PFSK-1 (cell line): ENCODE data around the gene STARD13.

Source experiments
- FOXP2 ChIP-seq: optimal IDR thresholded peaks from 2 replicates; pipeline ENCODE3; 2011; ENCODE audit warnings: borderline replicate concordance, control low read depth, inconsistent platforms; ENCODE audit not compliant: insufficient read depth; ENCODE audit errors: extremely low read length, extremely low read depth
- POLR2AphosphoS5 ChIP-seq: IDR thresholded peaks from 2 replicates; pipeline ENCODE4 v1.6.1; 2012; ENCODE audit warnings: low read depth, mild to moderate bottlenecking, control low read depth, low read length, moderate library complexity
- SIN3A ChIP-seq: IDR thresholded peaks from 2 replicates; pipeline ENCODE4 v1.6.1; 2012; ENCODE audit warnings: mild to moderate bottlenecking, low read length, moderate library complexity, borderline replicate concordance; ENCODE audit not compliant: insufficient read depth
- TAF1 ChIP-seq: IDR thresholded peaks from 2 replicates; pipeline ENCODE4 v1.6.1; 2012; ENCODE audit warnings: low read length, control low read depth, borderline replicate concordance; ENCODE audit not compliant: insufficient read depth
- TF ChIP-seq, protein P1 (sequence below), 2 experiments: IDR thresholded peaks; 2 replicates each; pipeline versions ENCODE4 v1.6.1 to v1.8.0; 2011 to 2012; ENCODE audit warnings: low read depth in 2 of 2, low read length in 2 of 2, control low read depth in 1 of 2, inconsistent platforms in 1 of 2, mild to moderate bottlenecking in 1 of 2, moderate library complexity in 1 of 2; ENCODE audit not compliant: insufficient read depth in 1 of 2

STARD13 gene

DNA sequence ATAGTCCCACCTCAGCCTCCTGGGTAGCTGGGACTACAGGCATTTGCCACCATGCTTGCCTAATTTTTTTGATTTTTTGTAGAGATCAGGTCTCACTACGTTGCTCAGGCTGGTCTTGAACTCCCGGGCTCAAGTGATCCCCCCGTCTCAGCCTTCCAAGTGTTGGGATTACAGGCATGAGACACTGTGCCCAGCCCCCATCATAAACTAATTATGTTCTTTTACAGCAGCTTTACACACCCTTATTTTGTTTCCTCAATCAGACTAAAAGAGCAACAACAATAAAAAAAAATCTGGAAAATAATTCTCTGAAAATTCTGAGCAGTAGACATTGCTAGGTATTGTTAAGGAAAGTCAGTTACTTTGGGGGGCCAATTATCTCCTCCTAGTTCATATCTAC lies 35.7 kb downstream of the STARD13 start:
- TF ChIP-seq, protein P1, sequence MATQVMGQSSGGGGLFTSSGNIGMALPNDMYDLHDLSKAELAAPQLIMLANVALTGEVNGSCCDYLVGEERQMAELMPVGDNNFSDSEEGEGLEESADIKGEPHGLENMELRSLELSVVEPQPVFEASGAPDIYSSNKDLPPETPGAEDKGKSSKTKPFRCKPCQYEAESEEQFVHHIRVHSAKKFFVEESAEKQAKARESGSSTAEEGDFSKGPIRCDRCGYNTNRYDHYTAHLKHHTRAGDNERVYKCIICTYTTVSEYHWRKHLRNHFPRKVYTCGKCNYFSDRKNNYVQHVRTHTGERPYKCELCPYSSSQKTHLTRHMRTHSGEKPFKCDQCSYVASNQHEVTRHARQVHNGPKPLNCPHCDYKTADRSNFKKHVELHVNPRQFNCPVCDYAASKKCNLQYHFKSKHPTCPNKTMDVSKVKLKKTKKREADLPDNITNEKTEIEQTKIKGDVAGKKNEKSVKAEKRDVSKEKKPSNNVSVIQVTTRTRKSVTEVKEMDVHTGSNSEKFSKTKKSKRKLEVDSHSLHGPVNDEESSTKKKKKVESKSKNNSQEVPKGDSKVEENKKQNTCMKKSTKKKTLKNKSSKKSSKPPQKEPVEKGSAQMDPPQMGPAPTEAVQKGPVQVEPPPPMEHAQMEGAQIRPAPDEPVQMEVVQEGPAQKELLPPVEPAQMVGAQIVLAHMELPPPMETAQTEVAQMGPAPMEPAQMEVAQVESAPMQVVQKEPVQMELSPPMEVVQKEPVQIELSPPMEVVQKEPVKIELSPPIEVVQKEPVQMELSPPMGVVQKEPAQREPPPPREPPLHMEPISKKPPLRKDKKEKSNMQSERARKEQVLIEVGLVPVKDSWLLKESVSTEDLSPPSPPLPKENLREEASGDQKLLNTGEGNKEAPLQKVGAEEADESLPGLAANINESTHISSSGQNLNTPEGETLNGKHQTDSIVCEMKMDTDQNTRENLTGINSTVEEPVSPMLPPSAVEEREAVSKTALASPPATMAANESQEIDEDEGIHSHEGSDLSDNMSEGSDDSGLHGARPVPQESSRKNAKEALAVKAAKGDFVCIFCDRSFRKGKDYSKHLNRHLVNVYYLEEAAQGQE (IDR thresholded peaks at IDR 0.05; ENCODE audit: insufficient read depth in 1 of 2, low read depth in 2 of 2, low read length in 2 of 2) = no peak
- TF ChIP-seq TAF1 (no peak), SIN3A (no peak), FOXP2 (no peak), POLR2AphosphoS5 (no peak)

DNA sequence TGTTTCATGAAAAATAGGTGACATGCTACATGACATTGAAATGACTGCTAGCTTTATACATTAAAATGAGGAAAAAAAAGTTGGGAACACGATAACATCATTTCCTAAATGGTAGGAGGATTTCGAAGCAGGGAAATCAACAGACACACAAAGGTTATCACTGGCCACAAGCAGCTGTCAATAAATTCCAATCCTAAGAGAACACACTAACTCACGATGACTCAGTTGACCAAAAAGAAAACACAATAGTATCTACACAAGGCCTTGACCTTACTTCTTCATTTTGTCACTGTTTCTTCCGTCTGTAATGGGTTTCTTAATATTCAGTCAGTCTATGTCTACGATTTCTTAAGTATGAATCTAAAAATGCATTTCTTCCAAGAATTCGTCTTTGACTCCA lies 36.5 kb downstream of the STARD13 start:
- TF ChIP-seq TAF1 (no peak), POLR2AphosphoS5 (no peak), FOXP2 (no peak), SIN3A (no peak)

DNA sequence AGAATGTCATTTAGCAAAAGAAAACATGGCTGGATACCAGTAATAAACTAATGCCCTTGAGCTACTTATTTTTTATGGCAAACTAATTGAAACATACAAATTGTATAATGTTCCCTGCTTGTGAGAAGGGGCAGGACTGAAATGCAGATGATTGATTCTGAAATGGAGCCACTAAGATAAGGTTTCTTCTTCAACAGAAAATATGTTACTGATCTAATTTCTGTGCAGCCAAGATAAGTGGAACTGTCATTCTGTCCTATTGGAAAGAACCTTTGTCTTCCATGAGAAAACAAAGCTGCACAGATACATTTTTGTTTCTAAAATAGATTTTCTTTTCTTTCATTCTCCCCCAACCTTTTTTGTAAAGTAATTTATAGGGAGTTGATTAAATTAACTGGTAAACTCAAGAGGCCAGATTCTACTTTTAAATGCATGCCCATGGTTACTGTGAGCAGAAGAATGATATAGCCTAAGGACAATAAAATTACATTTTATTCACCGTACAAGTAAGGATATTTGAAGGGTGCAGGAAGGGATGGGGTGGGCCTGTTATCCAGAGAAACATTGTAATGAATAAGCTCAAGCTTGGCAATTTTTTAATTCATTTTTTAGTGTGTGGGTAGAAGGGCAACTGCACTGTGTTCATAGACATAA lies 39.9 kb downstream of the STARD13 start:
- no peak for TF ChIP-seq TAF1

DNA sequence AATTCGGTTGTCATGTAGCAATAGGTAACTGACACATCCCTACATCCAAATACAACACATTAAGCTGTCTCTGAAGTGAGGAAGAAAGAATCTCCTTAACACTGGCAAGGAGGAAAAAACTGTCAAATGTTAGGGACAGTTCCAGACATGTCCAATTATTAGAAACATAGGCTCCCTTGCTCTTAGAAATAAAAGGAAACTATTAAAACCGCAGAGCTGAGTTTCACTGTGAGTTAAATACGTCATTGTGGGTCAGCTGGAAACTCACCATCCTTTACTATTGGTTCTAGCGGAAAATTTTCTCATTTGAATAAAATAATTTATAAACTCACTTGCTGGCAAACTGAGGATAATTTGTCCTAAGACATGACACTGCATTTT lies 40.7 kb downstream of the STARD13 start:
- TF ChIP-seq TAF1 = no peak
- TF ChIP-seq, protein P1 (IDR thresholded peaks at IDR 0.05; ENCODE audit: insufficient read depth in 1 of 2, low read depth in 2 of 2, low read length in 2 of 2) = no peak
- no peak for TF ChIP-seq POLR2AphosphoS5
- no peak for TF ChIP-seq SIN3A
- TF ChIP-seq FOXP2 = no peak

DNA sequence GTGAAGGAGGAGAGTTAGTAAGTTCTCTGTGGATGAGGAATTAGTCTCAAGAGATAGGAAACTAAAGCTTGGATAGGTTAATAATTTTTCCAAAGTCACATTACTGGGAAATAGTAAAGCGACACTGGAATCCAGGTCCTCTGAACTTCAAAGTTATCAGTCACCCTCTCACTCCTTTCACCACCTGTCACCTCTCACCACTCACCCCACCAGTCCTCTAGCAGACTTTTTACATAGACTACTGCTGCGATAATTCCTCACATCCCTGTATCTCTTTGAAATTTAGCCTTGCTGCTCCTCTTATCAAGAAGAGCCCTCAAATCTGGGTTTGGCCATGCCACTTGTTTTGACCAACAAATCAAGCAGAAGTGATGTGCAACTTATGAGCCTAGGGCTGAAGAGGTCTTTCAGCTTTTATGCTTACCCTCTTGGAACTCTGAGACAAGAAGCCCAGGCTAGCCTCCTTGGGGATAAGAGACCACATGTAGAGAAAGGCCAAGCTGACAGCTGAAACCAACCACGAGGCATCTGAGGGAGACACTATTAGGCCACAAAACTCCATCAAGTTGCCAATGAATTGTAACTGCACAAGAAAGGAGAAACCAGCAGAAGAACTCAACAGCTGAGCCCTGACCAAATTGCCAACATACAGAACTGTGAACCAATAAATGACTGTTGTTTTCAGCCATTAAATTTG lies 41.2 kb downstream of the STARD13 start:
- TF ChIP-seq, protein P1 (IDR thresholded peaks at IDR 0.05; ENCODE audit: insufficient read depth in 1 of 2, low read depth in 2 of 2, low read length in 2 of 2) = no peak
- TF ChIP-seq TAF1 (no peak), SIN3A (no peak), FOXP2 (no peak), POLR2AphosphoS5 (no peak)

DNA sequence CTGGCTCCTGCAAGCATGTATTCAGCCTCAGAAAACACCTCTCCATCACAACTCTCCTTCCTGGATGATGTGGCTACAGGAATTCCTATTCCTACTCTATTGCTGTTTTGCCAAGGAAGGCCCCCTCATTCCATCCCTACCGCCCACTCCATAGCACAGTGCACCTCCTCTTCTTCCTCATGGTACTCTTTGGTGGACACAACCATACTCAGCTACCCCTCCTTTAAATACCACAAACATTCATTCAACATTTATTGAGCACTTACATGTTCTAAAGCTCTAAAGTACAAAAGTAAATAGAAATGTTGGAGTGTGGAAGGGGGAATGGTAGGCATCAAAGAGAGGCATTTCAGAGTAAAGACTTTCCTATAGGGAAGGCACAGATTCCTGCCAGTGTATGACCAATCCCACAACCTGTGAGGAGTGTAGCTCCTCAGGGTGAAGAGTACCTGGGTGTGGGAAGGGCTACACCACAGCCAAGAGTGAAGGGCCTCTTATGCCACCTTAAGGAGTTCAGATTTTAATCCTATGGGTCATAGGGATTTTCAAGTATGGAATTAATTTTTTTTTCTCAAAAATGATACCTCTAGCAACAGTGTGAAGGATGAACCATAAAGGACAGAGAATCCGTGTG lies 42.5 kb downstream of the STARD13 start:
- TF ChIP-seq FOXP2 (no peak), SIN3A (no peak), POLR2AphosphoS5 (no peak), TAF1 (no peak)
- TF ChIP-seq, protein P1 (IDR thresholded peaks at IDR 0.05; ENCODE audit: insufficient read depth in 1 of 2, low read depth in 2 of 2, low read length in 2 of 2) = no peak
